ENCODE results near the gene FBXO42. TPM values are rescaled to one million over a fixed set of nuclear protein-coding genes. Genes with fewer than 3 reads are reported as not detected.
A peak's percentile ranks its signal among the peaks of the same experiment; 100 is the strongest.
"Not testable (repeated sequence)": the region's sequence is repeated elsewhere in the genome, so short reads cannot be mapped to it uniquely, and the experiment has no call there.

Gene FBXO42
- total RNA-seq, 2 experiments from 2014 or later, result 19.7 to 23.4 TPM

- Mint-ChIP-seq H3K4me1 (ENCODE audit: low read depth) (peaks cover 34% of the 10 kb centered on the region), H3K36me3 (ENCODE audit: low read depth) (no peaks in the 10 kb centered on the region)
- POLR2A ChIA-PET, result interaction anchor here (0.8 to 3.4 kb wide), 2 partner anchors 19 to 278 kb away, joined by 3 to 16 read pairs; no protein-coding TSS in a partner anchor
Measured at GRCh38 chr1:16235944-16236510, 116.3 kb downstream of the FBXO42 start.

GRCh38 chr1:16235347-16235746, 116.9 kb downstream of the FBXO42 start:
- no peak for ATAC-seq
- DNase-seq, result no peak
- H3K36me3 Mint-ChIP-seq (ENCODE audit: low read depth), result no peaks in the 10 kb centered on the region
- no peak overlapping the region for H3K4me3 Mint-ChIP-seq
- H3K27me3 Mint-ChIP-seq (ENCODE audit: low read depth), result no peaks in the 10 kb centered on the region
- POLR2A ChIA-PET, result interaction anchor here (3.4 kb wide), 1 partner anchor 18 kb away, joined by 16 read pairs; no protein-coding TSS in a partner anchor
- CTCF ChIA-PET, result interaction anchor here (1.3 to 4.4 kb wide), 3 partner anchors 9 to 157 kb away, joined by 3 to 17 read pairs (median 5); no protein-coding TSS in a partner anchor
- no peak overlapping the region for H3K27ac Mint-ChIP-seq
- H3K4me1 Mint-ChIP-seq (ENCODE audit: low read depth), result peaks cover 34% of the 10 kb centered on the region
- no peaks in the 10 kb centered on the region for H3K9me3 Mint-ChIP-seq (ENCODE audit: insufficient read depth)

More at GRCh38 chr1:16235944-16236510, 116.3 kb downstream of the FBXO42 start:
- ATAC-seq (peak; percentile 63), DNase-seq (peak; percentile 63)
- H3K4me3 Mint-ChIP-seq, result peak overlapping the region; percentile 84
- no peaks in the 10 kb centered on the region for H3K9me3 Mint-ChIP-seq (ENCODE audit: insufficient read depth)
- no peaks in the 10 kb centered on the region for H3K27me3 Mint-ChIP-seq (ENCODE audit: low read depth)
- CTCF ChIA-PET, result interaction anchor here (1.0 to 4.4 kb wide), 4 partner anchors 9 to 158 kb away, joined by 3 to 17 read pairs (median 4); no protein-coding TSS in a partner anchor
- peak overlapping the region; percentile 87 for H3K27ac Mint-ChIP-seq

- no peaks in the 10 kb centered on the region for H3K9me3 Mint-ChIP-seq (ENCODE audit: insufficient read depth)
- H3K4me3 Mint-ChIP-seq, result no peak overlapping the region
- ChIA-PET POLR2A (no interaction called here), CTCF (interaction anchor here (1.5 kb wide), 1 partner anchor 10 kb away, joined by 4 read pairs; no protein-coding TSS in a partner anchor)
- no peak overlapping the region for H3K27ac Mint-ChIP-seq
- H3K36me3 Mint-ChIP-seq (ENCODE audit: low read depth), result no peaks in the 10 kb centered on the region
- DNase-seq (no peak), ATAC-seq (no peak)
- peaks cover 26% of the 10 kb centered on the region for H3K4me1 Mint-ChIP-seq (ENCODE audit: low read depth)
- peaks cover 5% of the 10 kb centered on the region for H3K27me3 Mint-ChIP-seq (ENCODE audit: low read depth)
Measured at GRCh38 chr1:16233431-16233830, 118.8 kb downstream of the FBXO42 start.

GRCh38 chr1:16232316-16232710, 120.0 kb downstream of the FBXO42 start:
- Mint-ChIP-seq H3K9me3 (ENCODE audit: insufficient read depth) (no peaks in the 10 kb centered on the region), H3K36me3 (ENCODE audit: low read depth) (peaks cover 1% of the 10 kb centered on the region), H3K27me3 (ENCODE audit: low read depth) (peaks cover 16% of the 10 kb centered on the region), H3K4me1 (ENCODE audit: low read depth) (peaks cover 29% of the 10 kb centered on the region), H3K4me3 (no peak overlapping the region), H3K27ac (no peak overlapping the region)
- no peak for DNase-seq
- POLR2A ChIA-PET, result no interaction called here
- ATAC-seq, result no peak
- CTCF ChIA-PET, result interaction anchor here (1.5 kb wide), 1 partner anchor 12 kb away, joined by 4 read pairs; no protein-coding TSS in a partner anchor

GRCh38 chr1:16231331-16232315, 120.7 kb downstream of the FBXO42 start:
- no peak for ATAC-seq
- POLR2A ChIA-PET, result no interaction called here
- peaks cover 27% of the 10 kb centered on the region for H3K4me1 Mint-ChIP-seq (ENCODE audit: low read depth)
- H3K27ac Mint-ChIP-seq, result no peak overlapping the region
- peaks cover 20% of the 10 kb centered on the region for H3K27me3 Mint-ChIP-seq (ENCODE audit: low read depth)
- no peak overlapping the region for H3K4me3 Mint-ChIP-seq
- CTCF ChIA-PET, result no interaction called here
- peaks cover 1% of the 10 kb centered on the region for H3K36me3 Mint-ChIP-seq (ENCODE audit: low read depth)
- H3K9me3 Mint-ChIP-seq (ENCODE audit: insufficient read depth), result no peaks in the 10 kb centered on the region
- no peak for DNase-seq

- no peaks in the 10 kb centered on the region for H3K9me3 Mint-ChIP-seq (ENCODE audit: insufficient read depth)
- H3K27ac Mint-ChIP-seq, result no peak overlapping the region
- H3K4me1 Mint-ChIP-seq (ENCODE audit: low read depth), result peaks cover 20% of the 10 kb centered on the region
- no peak overlapping the region for H3K4me3 Mint-ChIP-seq
- peaks cover 3% of the 10 kb centered on the region for H3K36me3 Mint-ChIP-seq (ENCODE audit: low read depth)
- ChIA-PET CTCF (interaction anchor here (1.0 kb wide), 1 partner anchor 26 kb away, joined by 4 read pairs; no protein-coding TSS in a partner anchor), POLR2A (interaction anchor here (0.6 kb wide), 1 partner anchor 19 kb away, joined by 4 read pairs; no protein-coding TSS in a partner anchor)
- no peak for DNase-seq
- H3K27me3 Mint-ChIP-seq (ENCODE audit: low read depth), result peaks cover 28% of the 10 kb centered on the region
- ATAC-seq, result no peak
Measured at GRCh38 chr1:16230744-16231143, 121.5 kb downstream of the FBXO42 start.

DNA sequence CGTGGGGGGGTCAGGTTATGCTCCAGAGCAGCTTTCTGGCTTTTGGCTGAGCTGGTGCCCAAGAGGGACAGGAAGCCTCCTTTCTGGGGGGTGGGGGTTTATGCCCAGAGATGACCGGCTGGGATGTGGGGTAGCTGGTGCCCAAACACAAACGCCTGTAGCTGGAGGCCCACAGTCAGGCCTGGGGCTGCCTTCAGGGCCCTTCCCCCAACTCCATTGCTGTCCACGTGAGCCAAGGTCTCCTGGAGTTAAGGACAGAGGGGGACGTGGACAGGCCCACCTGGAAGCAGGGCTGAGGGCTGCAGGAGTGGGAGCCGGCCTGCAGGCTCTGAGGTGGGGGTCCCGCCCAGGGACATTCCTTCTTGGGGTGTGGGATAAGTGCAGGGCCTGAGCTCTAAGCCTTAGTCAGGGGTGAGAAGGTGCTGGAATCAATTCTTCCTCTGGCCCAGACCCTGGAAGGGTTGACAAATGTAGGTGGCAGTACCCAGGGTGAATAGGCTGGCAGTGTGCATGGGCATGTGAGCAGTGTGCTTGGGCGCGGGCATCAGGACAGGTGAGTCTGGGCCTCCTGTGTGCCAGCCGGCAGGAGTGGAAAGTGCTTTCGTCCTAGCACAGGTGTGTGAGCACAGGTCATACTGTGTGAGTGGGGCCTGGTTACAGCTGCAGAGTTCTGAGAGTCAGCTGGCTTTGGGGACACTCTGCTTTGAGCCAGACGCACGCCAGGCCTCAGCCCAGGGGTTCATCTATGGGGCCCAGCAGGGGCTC, 122.1 kb downstream of the FBXO42 start:
- POLR2A ChIA-PET, result interaction anchor here (0.6 kb wide), 1 partner anchor 19 kb away, joined by 4 read pairs; no protein-coding TSS in a partner anchor
- Mint-ChIP-seq H3K4me3 (no peak overlapping the region), H3K4me1 (ENCODE audit: low read depth) (peaks cover 17% of the 10 kb centered on the region), H3K9me3 (ENCODE audit: insufficient read depth) (no peaks in the 10 kb centered on the region), H3K27ac (no peak overlapping the region), H3K27me3 (ENCODE audit: low read depth) (peaks cover 32% of the 10 kb centered on the region), H3K36me3 (ENCODE audit: low read depth) (peaks cover 3% of the 10 kb centered on the region)
- ATAC-seq (no peak), DNase-seq (no peak)
- CTCF ChIA-PET, result interaction anchor here (1.0 kb wide), 1 partner anchor 25 kb away, joined by 4 read pairs; no protein-coding TSS in a partner anchor

GRCh38 chr1:16226490-16227179, 125.6 kb downstream of the FBXO42 start:
- Mint-ChIP-seq H3K36me3 (ENCODE audit: low read depth) (peaks cover 3% of the 10 kb centered on the region), H3K4me1 (ENCODE audit: low read depth) (peaks cover 14% of the 10 kb centered on the region), H3K27me3 (ENCODE audit: low read depth) (peaks cover 34% of the 10 kb centered on the region), H3K4me3 (no peak overlapping the region), H3K27ac (no peak overlapping the region), H3K9me3 (ENCODE audit: insufficient read depth) (no peaks in the 10 kb centered on the region)
- ChIA-PET CTCF (no interaction called here), POLR2A (no interaction called here)
- ATAC-seq, result no peak
- DNase-seq, result no peak

- H3K27ac Mint-ChIP-seq, result no peak overlapping the region
- no peak for DNase-seq
- no peak overlapping the region for H3K4me3 Mint-ChIP-seq
- no peaks in the 10 kb centered on the region for H3K9me3 Mint-ChIP-seq (ENCODE audit: insufficient read depth)
- peaks cover 40% of the 10 kb centered on the region for H3K27me3 Mint-ChIP-seq (ENCODE audit: low read depth)
- H3K4me1 Mint-ChIP-seq (ENCODE audit: low read depth), result peaks cover 14% of the 10 kb centered on the region
- CTCF ChIA-PET, result no interaction called here
- POLR2A ChIA-PET, result no interaction called here
- peaks cover 3% of the 10 kb centered on the region for H3K36me3 Mint-ChIP-seq (ENCODE audit: low read depth)
- ATAC-seq, result no peak
Measured at GRCh38 chr1:16226129-16226489, 126.2 kb downstream of the FBXO42 start.

DNA sequence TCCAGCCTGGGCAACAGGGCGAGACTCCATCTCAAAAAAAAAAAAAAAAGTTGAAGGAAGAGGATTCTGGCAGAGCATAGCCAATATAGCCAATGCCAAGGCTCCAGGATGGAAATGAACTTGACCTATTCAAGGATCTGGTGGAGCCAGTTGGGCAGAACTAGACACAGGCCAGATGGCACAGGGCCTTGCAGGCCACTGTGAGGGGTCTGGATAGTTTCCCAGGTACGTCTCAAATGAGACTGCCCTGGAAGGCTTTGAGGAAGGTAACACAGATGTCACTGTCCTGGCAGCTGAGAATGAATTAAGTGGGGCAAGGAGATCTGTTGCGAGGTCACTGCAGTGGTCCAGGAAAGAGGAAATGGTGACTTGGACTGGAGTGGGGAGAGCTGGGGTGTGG, 127.8 kb downstream of the FBXO42 start:
- CTCF ChIA-PET, result no interaction called here
- H3K27me3 Mint-ChIP-seq (ENCODE audit: low read depth), result peaks cover 40% of the 10 kb centered on the region

GRCh38 chr1:16222716-16223115, 129.6 kb downstream of the FBXO42 start:
- H3K27ac Mint-ChIP-seq; H3K36me3 Mint-ChIP-seq (ENCODE audit: low read depth); DNase-seq; ATAC-seq; POLR2A ChIA-PET; H3K4me3 Mint-ChIP-seq; H3K9me3 Mint-ChIP-seq (ENCODE audit: insufficient read depth); CTCF ChIA-PET: not testable (repeated sequence)
- Mint-ChIP-seq H3K27me3 (ENCODE audit: low read depth) (peaks cover 28% of the 10 kb centered on the region), H3K4me1 (ENCODE audit: low read depth) (peaks cover 21% of the 10 kb centered on the region)

More for the DNA sequence above, 127.8 kb downstream of the FBXO42 start:
- DNase-seq (no peak), ATAC-seq (no peak)
- H3K36me3 Mint-ChIP-seq (ENCODE audit: low read depth), result peaks cover 3% of the 10 kb centered on the region
- H3K4me1 Mint-ChIP-seq (ENCODE audit: low read depth), result peaks cover 22% of the 10 kb centered on the region
- H3K27ac Mint-ChIP-seq, result no peak overlapping the region
- H3K9me3 Mint-ChIP-seq (ENCODE audit: insufficient read depth), result no peaks in the 10 kb centered on the region
- H3K4me3 Mint-ChIP-seq, result no peak overlapping the region
- POLR2A ChIA-PET, result interaction anchor here (1.0 kb wide), 1 partner anchor 51 kb away, joined by 3 read pairs; no protein-coding TSS in a partner anchor

All from activated CD8-positive, alpha-beta T cell treated with anti-CD3 and anti-CD28 coated beads, Interleukin-2, amount 10 ng/mL, durations not matched to agents 7 days and 5 days (primary cell).